Ascending aorta (tissue), 2 donors: Measurements from ENCODE around the gene SUGP2. TPM values are rescaled to one million over a fixed set of nuclear protein-coding genes. Genes with fewer than 3 reads are reported as not detected.

Source experiments
- DNase-seq, 2 donors: peaks; one replicate each; pipeline ENCODE4 v3.0.0-alpha.2; 2019; ENCODE audit warnings: low spot score in 2 of 2
- H3K27ac ChIP-seq, 2 donors: fragments of 200-600 bp; sonication (generic); one replicate each; pipeline ENCODE4 v1.5.1; 2016 to 2017; ENCODE audit warnings: mild to moderate bottlenecking in 1 of 2
- H3K27me3 ChIP-seq: fragments of 200-600 bp; sonication (generic); one replicate; pipeline ENCODE4 v1.5.1; 2017
- H3K36me3 ChIP-seq, 2 donors: fragments of 200-600 bp; sonication (generic); one replicate each; pipeline ENCODE4 v1.5.1; 2016
- H3K4me1 ChIP-seq, 2 donors: fragments of 200-600 bp; sonication (generic); one replicate each; pipeline ENCODE4 v1.5.1; 2016 to 2017; ENCODE audit warnings: mild to moderate bottlenecking in 1 of 2
- H3K4me3 ChIP-seq, 2 donors: fragments of 200-600 bp; sonication (generic); one replicate each; pipeline ENCODE4 v1.5.1; 2016 to 2017; ENCODE audit warnings: mild to moderate bottlenecking in 1 of 2
- H3K9me3 ChIP-seq, 2 donors: fragments of 200-600 bp; sonication (generic); one replicate each; pipeline ENCODE4 v1.5.1; 2016
- CTCF ChIP-seq, 3 experiments: fragments of 200-600 bp in 2 of 3; fragments of 450-650 bp in 1 of 3; sonication (generic) in 2 of 3; IDR thresholded peaks; one replicate each; pipeline ENCODE4 v1.5.1; 2016 to 2019; ENCODE audit warnings: antibody characterized with exemption in 3 of 3, mild to moderate bottlenecking in 1 of 3, moderate library complexity in 1 of 3
- intact Hi-C: fragments of 100-400 bp; cut with DNase I; formaldehyde crosslinking; loops from one replicate; pipeline ENCODE4 v1.15.1; 2023
- total RNA-seq: library from RNA; depleted of rRNA; stranded (reverse); fragments of >200 nt; gene quantifications from one replicate; pipeline ENCODE4 v1.1.0, GENCODE V29; 2016

SUGP2 gene
- total RNA-seq, 1 donor from 2014 or later: 23.6 TPM

GRCh38 chr19:19021115-19021514 lies 12.2 kb downstream of the SUGP2 start:
- intact Hi-C loops: no loop called here

GRCh38 chr19:19010551-19010950 lies 22.8 kb downstream of the SUGP2 start:
- Histone ChIP-seq H3K4me1 (no peaks in the 10 kb centered on the region), H3K4me3 (no peak overlapping the region), H3K9me3 (no peaks in the 10 kb centered on the region), H3K27me3 (no peaks in the 10 kb centered on the region), H3K36me3 (peaks cover 73 to 81% of the 10 kb centered on the region in 2 donors), H3K27ac (no peak overlapping the region)
- TF ChIP-seq CTCF (IDR thresholded peaks at IDR 0.05): no peak
- intact Hi-C loops: no loop called here
- no peak for DNase-seq

More at GRCh38 chr19:19021115-19021514, 12.2 kb downstream of the SUGP2 start:
- no peak overlapping the region for H3K27ac ChIP-seq
- no peak for TF ChIP-seq CTCF (IDR thresholded peaks at IDR 0.05)
- no peaks in the 10 kb centered on the region for H3K9me3 ChIP-seq
- no peak for DNase-seq
- H3K4me1 ChIP-seq: no peaks in the 10 kb centered on the region
- H3K27me3 ChIP-seq: no peaks in the 10 kb centered on the region
- H3K36me3 ChIP-seq: peaks cover 66 to 71% of the 10 kb centered on the region in 2 donors
- no peak overlapping the region for H3K4me3 ChIP-seq

GRCh38 chr19:19009951-19010350 lies 23.4 kb downstream of the SUGP2 start:
- Histone ChIP-seq H3K36me3 (peaks cover 78 to 86% of the 10 kb centered on the region in 2 donors), H3K27me3 (no peaks in the 10 kb centered on the region), H3K9me3 (no peaks in the 10 kb centered on the region), H3K4me1 (no peaks in the 10 kb centered on the region), H3K27ac (no peak overlapping the region), H3K4me3 (no peak overlapping the region)
- TF ChIP-seq CTCF (IDR thresholded peaks at IDR 0.05): no peak
- intact Hi-C loops: no loop called here
- DNase-seq: no peak

GRCh38 chr19:19006213-19006612 lies 27.1 kb downstream of the SUGP2 start:
- intact Hi-C loops: no loop called here

GRCh38 chr19:19004144-19004543 lies 29.2 kb downstream of the SUGP2 start:
- no peak overlapping the region for H3K4me3 ChIP-seq
- no peaks in the 10 kb centered on the region for H3K4me1 ChIP-seq
- DNase-seq: no peak
- intact Hi-C loops: no loop called here
- TF ChIP-seq CTCF (IDR thresholded peaks at IDR 0.05): no peak
- H3K36me3 ChIP-seq: peaks cover 63 to 78% of the 10 kb centered on the region in 2 donors
- H3K27ac ChIP-seq: no peak overlapping the region
- H3K9me3 ChIP-seq: no peaks in the 10 kb centered on the region
- no peaks in the 10 kb centered on the region for H3K27me3 ChIP-seq

More at GRCh38 chr19:19006213-19006612, 27.1 kb downstream of the SUGP2 start:
- H3K4me3 ChIP-seq: no peak overlapping the region
- no peaks in the 10 kb centered on the region for H3K4me1 ChIP-seq
- no peak for TF ChIP-seq CTCF (IDR thresholded peaks at IDR 0.05)
- H3K36me3 ChIP-seq: peaks cover 78 to 82% of the 10 kb centered on the region in 2 donors
- H3K27me3 ChIP-seq: no peaks in the 10 kb centered on the region
- no peak for DNase-seq
- H3K27ac ChIP-seq: no peak overlapping the region
- no peaks in the 10 kb centered on the region for H3K9me3 ChIP-seq
